MV-4-11 (cell line): ENCODE measurements around the gene BDH1.

Source experiments
- DNase-seq: peaks from one replicate; lab custom pipeline; 2025; lab: John Stamatoyannopoulos, UW

BDH1 gene

DNA sequence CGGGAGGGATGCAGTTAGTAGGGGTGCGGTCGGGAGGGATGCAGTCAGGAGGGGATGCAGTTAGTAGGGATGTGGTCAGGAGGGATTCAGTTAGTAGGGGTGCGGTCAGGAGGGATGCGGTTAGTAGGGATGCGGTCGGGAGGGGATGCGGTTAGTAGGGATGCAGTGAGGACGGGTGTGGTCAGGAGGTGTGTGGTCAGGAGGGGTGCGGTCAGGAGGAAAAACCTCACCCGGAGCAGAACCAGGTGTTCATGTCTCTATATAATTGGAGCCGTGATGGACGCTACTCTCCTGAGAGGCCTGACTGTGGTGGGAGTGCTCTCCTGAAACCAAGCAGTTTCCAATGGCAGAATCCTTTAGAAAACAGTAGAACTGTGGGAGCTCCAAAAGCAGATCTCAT lies 95.8 kb downstream of the BDH1 start:
- DNase-seq = no peak
